Astrocyte (in vitro differentiated cells and primary cell): ENCODE measurements around the gene KCNB1. TPM values are rescaled to one million over a fixed set of nuclear protein-coding genes. Genes with fewer than 3 reads are reported as not detected.

ENCODE experiments used
- DNase-seq: peaks from one replicate; pipeline ENCODE4 v3.0.0-alpha.2; 2010; ENCODE audit warnings: low read depth
- FAIRE-seq: peaks from 2 replicates; lab custom pipeline; 2011; peaks lifted over from hg19 to GRCh38; lab: Jason Lieb, UNC
- H2AFZ ChIP-seq: 2 replicates; pipeline ENCODE4 v1.6.0; 2012; ENCODE audit warnings: low read depth, low read length, inconsistent platforms
- H3K27ac ChIP-seq: 2 replicates; pipeline ENCODE4 v1.5.1; 2011; ENCODE audit warnings: low read depth, low read length, inconsistent platforms
- H3K27me3 ChIP-seq: 2 replicates; pipeline ENCODE4 v1.6.0; 2011; ENCODE audit warnings: low read length, inconsistent platforms; ENCODE audit not compliant: insufficient read depth
- H3K36me3 ChIP-seq: 2 replicates; pipeline ENCODE4 v1.5.1; 2011; ENCODE audit warnings: low read length, inconsistent platforms; ENCODE audit not compliant: insufficient read depth
- H3K4me1 ChIP-seq: 2 replicates; pipeline ENCODE4 v1.5.1; 2011; ENCODE audit warnings: low read length, inconsistent platforms; ENCODE audit not compliant: insufficient read depth
- H3K4me2 ChIP-seq: 2 replicates; pipeline ENCODE4 v1.6.0; 2012; ENCODE audit warnings: low read length, inconsistent platforms
- H3K4me3 ChIP-seq: 2 replicates; pipeline ENCODE4 v1.5.1; 2011; ENCODE audit warnings: low read depth, mild to moderate bottlenecking, low read length, inconsistent platforms; ENCODE audit not compliant: insufficient read depth
- H3K79me2 ChIP-seq: 2 replicates; pipeline ENCODE4 v1.6.0; 2012; ENCODE audit warnings: mild to moderate bottlenecking, low read length, inconsistent platforms; ENCODE audit not compliant: insufficient read depth
- H3K9ac ChIP-seq: 2 replicates; pipeline ENCODE4 v1.6.0; 2012; ENCODE audit warnings: mild to moderate bottlenecking, low read length, inconsistent platforms
- H3K9me3 ChIP-seq: 2 replicates; pipeline ENCODE4 v1.5.1; 2012; ENCODE audit warnings: low read depth, mild to moderate bottlenecking, low read length, inconsistent platforms; ENCODE audit not compliant: insufficient read depth
- H4K20me1 ChIP-seq: 2 replicates; pipeline ENCODE4 v1.6.0; 2012; ENCODE audit warnings: low read length, inconsistent platforms; ENCODE audit not compliant: insufficient read depth
- H3K27ac Mint-ChIP-seq: one replicate; pipeline ENCODE4 v1.8.0; 2021; ENCODE audit warnings: mild to moderate bottlenecking, mixed read lengths; ENCODE audit not compliant: unreplicated experiment
- H3K27me3 Mint-ChIP-seq: one replicate; pipeline ENCODE4 v1.8.0; 2021; ENCODE audit warnings: low read depth, mixed read lengths; ENCODE audit not compliant: unreplicated experiment
- H3K36me3 Mint-ChIP-seq: one replicate; pipeline ENCODE4 v1.8.0; 2021; ENCODE audit warnings: low read depth, mixed read lengths; ENCODE audit not compliant: unreplicated experiment
- H3K4me1 Mint-ChIP-seq: one replicate; pipeline ENCODE4 v1.8.0; 2021; ENCODE audit warnings: low read depth, mixed read lengths; ENCODE audit not compliant: unreplicated experiment
- H3K4me3 Mint-ChIP-seq: one replicate; pipeline ENCODE4 v1.8.0; 2021; ENCODE audit warnings: mild to moderate bottlenecking, moderate library complexity, mixed read lengths; ENCODE audit not compliant: unreplicated experiment
- H3K9me3 Mint-ChIP-seq: one replicate; pipeline ENCODE4 v1.8.0; 2021; ENCODE audit warnings: mild to moderate bottlenecking, mixed read lengths; ENCODE audit not compliant: unreplicated experiment
- CTCF ChIP-seq: IDR thresholded peaks from 2 replicates; pipeline ENCODE4 v1.5.1; 2011; ENCODE audit warnings: low read depth, mild to moderate bottlenecking, inconsistent platforms, low read length, moderate library complexity; ENCODE audit not compliant: insufficient read depth
- EZH2 ChIP-seq: IDR thresholded peaks from 2 replicates; pipeline ENCODE4 v1.6.1; 2012; ENCODE audit warnings: mild to moderate bottlenecking, low read length, inconsistent platforms; ENCODE audit not compliant: insufficient read depth
- total RNA-seq: library from RNA; stranded (reverse); gene quantifications from 2 replicates; pipeline ENCODE4 v1.2.1, GENCODE V29; 2021

The KCNB1 gene
- total RNA-seq, 1 donor from 2014 or later: 0.48 TPM

- Mint-ChIP-seq H3K9me3 (no peaks in the 10 kb centered on the region), H3K27me3 (peaks cover 25% of the 10 kb centered on the region), H3K4me1 (peaks cover 12% of the 10 kb centered on the region), H3K36me3 (peaks cover 3% of the 10 kb centered on the region), H3K4me3 (no peak overlapping the region), H3K27ac (no peak overlapping the region)
- DNase-seq (no peak), FAIRE-seq (no peak)
- H3K27ac ChIP-seq: no peak overlapping the region
- H3K36me3 ChIP-seq: no peaks in the 10 kb centered on the region
- H2AFZ ChIP-seq: no peak overlapping the region
- no peaks in the 10 kb centered on the region for H3K79me2 ChIP-seq
- TF ChIP-seq CTCF (no peak), EZH2 (no peak)
- peaks cover 16% of the 10 kb centered on the region for H3K27me3 ChIP-seq
- H3K4me3 ChIP-seq: no peak overlapping the region
- H4K20me1 ChIP-seq: no peaks in the 10 kb centered on the region
- H3K9ac ChIP-seq: no peak overlapping the region
- H3K4me1 ChIP-seq: peaks cover 19% of the 10 kb centered on the region
- H3K9me3 ChIP-seq: no peaks in the 10 kb centered on the region
- H3K4me2 ChIP-seq: no peak overlapping the region
These were observed 132.7 kb downstream of the KCNB1 start for GRCh38 chr20:49349694-49350252.

- no peak for DNase-seq
- H3K4me1 Mint-ChIP-seq: peaks cover 15% of the 10 kb centered on the region
- no peak for TF ChIP-seq CTCF
- no peak for TF ChIP-seq EZH2
- H3K9me3 Mint-ChIP-seq: no peaks in the 10 kb centered on the region
- H3K36me3 ChIP-seq: no peaks in the 10 kb centered on the region
- H3K9me3 ChIP-seq: no peaks in the 10 kb centered on the region
- H3K27me3 ChIP-seq: peaks cover 14% of the 10 kb centered on the region
- H3K36me3 Mint-ChIP-seq: peaks cover 3% of the 10 kb centered on the region
- H3K27ac ChIP-seq: no peak overlapping the region
- no peak overlapping the region for H3K4me3 ChIP-seq
- H3K9ac ChIP-seq: no peak overlapping the region
- peaks cover 23% of the 10 kb centered on the region for H3K4me1 ChIP-seq
- H3K4me3 Mint-ChIP-seq: no peak overlapping the region
- no peaks in the 10 kb centered on the region for H4K20me1 ChIP-seq
- H3K79me2 ChIP-seq: no peaks in the 10 kb centered on the region
- H3K27me3 Mint-ChIP-seq: peaks cover 23% of the 10 kb centered on the region
- H3K4me2 ChIP-seq: no peak overlapping the region
- no peak overlapping the region for H2AFZ ChIP-seq
- no peak overlapping the region for H3K27ac Mint-ChIP-seq
- no peak for FAIRE-seq
These were observed 133.4 kb downstream of the KCNB1 start for GRCh38 chr20:49349078-49349477.

- Histone ChIP-seq H3K9ac (no peak overlapping the region), H3K27ac (no peak overlapping the region), H3K4me1 (peaks cover 23% of the 10 kb centered on the region), H3K9me3 (no peaks in the 10 kb centered on the region), H4K20me1 (no peaks in the 10 kb centered on the region), H3K4me2 (no peak overlapping the region), H2AFZ (no peak overlapping the region), H3K27me3 (peaks cover 14% of the 10 kb centered on the region), H3K79me2 (no peaks in the 10 kb centered on the region), H3K4me3 (no peak overlapping the region), H3K36me3 (no peaks in the 10 kb centered on the region)
- FAIRE-seq (no peak), DNase-seq (no peak)
- Mint-ChIP-seq H3K27me3 (peaks cover 23% of the 10 kb centered on the region), H3K9me3 (no peaks in the 10 kb centered on the region), H3K27ac (no peak overlapping the region), H3K4me1 (peaks cover 19% of the 10 kb centered on the region), H3K4me3 (no peak overlapping the region), H3K36me3 (peaks cover 3% of the 10 kb centered on the region)
- no peak for TF ChIP-seq CTCF
- TF ChIP-seq EZH2: no peak
These were observed 133.9 kb downstream of the KCNB1 start for GRCh38 chr20:49348563-49348962.
